NOMO-1 (cell line): ENCODE measurements around the gene TUBA3C.

Source experiments
- DNase-seq, 2 experiments: peaks; one replicate each; lab custom pipeline; 2025; ENCODE audit not compliant: unreplicated experiment in 2 of 2; lab: John Stamatoyannopoulos, UW

TUBA3C gene

DNA sequence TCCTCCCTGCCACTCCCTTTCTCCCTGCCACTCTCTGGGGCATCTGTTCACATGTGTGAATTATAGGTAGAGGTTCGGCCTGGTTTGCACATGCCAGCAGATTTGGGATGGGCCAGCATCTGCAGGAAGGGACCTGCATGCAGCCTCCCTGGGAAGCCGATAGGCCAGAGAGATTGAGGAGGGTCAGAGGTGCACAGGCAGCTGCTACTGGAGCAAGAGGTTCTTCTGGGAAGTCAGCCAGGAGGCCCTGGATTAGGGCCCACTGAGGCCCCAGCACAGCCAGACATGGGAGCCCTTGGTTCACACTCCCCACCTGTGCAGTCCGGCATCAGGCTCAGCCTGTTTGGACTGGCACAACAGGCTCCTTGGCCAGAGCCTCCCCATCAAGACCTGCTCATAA lies 12.1 kb downstream of the TUBA3C start:
- no peak for DNase-seq

DNA sequence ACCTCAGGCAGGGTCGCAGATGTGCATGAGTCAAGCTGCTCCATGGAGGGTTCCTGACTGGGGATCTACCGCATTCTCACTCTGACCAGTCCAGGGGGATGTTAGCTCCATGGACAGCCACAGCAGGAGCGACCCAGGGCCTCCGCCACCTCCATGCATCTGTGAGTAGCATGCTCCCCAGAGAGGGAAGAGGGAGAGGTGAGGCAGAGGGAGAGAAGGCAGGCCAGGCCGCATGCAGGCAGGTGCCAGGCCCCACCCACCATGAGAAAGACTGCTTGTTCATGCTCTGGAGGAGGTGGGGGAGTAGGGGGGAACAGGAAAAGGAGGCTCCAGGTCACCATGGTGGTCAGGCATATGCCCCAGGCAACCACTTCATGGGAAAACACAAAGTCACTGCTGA lies 20.3 kb downstream of the TUBA3C start:
- DNase-seq: no peak

- DNase-seq: no peak
These were observed 21.7 kb downstream of the TUBA3C start for GRCh38 chr13:19159761-19160420.

DNA sequence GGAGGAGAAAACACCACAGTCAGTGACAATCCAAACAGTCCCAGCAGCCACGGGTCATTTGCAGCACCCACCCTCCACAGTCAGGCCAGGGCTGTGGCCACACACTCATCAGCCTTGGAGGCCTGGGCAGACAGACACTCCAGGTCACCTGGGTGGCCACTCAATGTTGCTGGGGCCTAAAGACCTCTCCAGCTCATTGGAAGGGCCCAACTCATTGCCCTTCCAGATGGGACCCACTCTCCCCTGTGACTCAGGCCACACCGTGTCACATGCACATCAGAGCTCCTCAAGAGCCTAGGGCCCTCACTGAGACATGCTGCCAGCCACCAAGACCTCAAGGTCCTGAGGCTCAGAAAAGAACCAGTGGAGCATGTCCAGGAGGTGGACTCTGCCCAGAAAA lies 22.4 kb downstream of the TUBA3C start:
- DNase-seq: no peak

DNA sequence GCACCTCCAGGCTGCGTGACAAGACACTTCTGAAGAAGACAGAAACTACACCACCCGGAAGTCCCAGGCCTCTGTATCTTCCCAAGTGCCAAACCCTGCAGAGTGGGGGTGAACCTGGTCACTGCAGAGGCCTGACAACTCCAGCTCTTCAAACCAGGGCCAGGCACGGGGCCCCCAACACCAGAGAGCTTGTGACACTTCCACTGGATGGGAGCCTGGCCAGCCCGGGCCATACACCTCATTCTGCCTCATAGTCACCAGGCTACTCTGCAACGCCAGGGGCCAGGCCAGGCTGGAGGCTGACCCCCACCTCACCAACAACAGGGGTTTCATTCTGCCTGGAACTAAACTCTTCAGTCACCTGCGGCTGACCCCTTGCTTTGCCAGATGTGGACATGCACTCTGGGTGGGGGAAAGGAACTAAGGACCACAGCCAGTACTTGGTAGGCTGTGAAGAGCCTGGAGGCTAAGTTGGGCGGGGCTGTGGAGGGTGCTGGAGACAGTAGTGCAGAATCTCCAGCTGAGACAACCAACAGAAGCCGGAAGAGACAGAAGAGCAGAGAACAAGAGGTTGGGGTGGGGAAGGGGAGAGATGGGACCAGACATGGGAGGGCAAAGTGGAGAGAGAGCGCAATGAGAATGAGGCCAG lies 23.0 kb downstream of the TUBA3C start:
- no peak for DNase-seq

GRCh38 chr13:19158006-19158405 lies 23.6 kb downstream of the TUBA3C start:
- DNase-seq: no peak

GRCh38 chr13:19157461-19157860 lies 24.2 kb downstream of the TUBA3C start:
- no peak for DNase-seq

DNA sequence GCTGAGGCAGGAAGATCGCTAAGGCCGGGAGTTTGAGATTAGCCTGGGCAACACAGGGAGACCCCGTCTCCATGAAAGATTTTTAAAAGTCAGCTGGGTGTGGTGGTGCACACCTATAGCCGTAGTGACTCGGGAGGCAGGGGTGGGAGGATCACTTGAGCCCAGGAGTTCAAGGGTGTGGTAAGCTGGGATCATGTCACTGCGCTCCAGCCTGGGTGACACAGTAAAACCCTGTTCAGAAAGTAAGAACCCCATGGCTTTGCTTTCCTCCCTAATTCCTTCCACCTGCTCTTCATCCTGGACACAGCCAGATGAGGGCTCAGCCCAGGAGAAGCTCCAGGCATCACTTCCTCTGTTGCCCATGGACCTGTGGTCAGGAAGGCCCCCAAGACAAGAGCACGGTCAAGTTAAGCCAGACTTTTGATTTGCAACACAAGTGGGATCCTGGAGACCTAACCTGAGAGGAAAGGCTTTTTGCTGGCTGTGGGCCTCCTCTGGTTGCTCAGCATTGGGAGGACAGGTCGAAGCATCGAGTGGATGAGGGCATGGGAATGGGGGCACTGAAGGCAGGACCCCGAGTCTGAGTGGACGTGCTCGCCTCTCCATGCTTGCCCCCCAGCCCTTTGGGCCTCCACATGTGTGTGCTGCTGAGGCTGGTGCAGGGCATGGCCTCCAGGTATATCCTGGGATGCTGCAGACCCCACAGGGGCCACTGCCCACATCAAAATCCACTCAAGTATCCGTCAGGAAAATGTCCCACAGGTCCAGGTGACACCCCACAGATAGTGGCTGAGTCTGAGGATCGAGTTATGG lies 25.4 kb downstream of the TUBA3C start:
- DNase-seq: no peak

DNA sequence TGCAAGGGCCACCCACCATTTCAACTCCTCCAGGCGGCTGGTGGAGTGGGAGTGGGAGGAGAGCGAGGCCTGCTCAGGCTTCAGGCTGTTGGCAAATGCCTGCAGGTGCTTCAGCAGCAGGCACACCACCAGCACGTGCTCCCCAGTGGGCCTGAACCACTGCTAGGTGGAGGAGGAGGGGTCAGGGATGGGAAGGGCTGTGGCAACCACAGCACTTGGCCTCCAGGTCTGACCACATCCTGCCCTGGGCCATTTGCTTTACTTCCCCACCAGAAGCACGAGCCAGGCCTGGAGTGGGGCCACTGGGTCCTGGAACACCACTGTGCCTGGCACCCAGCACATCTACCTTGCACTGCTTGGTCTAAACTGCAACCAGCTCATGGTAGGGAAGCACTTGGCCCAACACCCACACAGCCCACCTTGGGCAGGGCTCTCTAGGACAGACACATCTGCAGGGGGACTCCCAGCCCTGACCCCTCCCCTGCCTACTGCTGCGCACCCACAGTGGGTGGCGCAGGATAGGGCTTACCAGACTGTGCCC lies 26.2 kb downstream of the TUBA3C start:
- DNase-seq: peak; percentile 28 to 33

- no peak for DNase-seq
These were observed 26.8 kb downstream of the TUBA3C start for GRCh38 chr13:19154843-19155242.

DNA sequence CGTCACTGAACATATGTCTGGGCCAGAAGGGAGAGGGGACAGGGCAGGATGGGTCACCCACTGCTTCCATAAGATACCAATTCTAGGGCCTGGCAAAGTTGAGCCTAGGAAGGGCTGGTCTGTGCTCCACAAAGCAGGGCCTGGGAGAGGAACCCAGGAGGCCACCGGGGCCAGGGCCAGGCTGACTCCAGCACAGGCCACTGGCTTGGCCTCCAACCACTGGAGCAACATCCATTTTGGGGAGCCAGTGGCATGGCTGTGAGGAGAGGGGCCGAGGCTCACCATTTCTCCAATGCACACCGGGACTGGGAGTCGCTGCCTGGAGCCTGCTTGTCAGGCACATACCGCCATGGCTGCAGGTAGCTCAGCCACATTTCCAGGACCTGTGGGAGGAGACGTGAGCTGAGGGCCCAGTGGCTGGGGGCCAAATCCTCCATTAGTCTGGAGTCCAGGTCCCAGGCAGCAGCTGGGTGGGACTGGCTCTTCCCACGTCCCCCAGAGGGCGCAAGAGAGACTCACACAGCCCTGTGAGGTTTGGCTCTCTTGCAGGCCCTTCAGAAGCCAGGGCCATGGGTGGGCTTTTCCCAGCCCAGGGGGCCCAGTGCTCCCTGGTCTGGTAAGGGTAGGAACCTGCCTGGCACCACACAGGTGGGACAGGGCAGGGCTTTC lies 27.7 kb downstream of the TUBA3C start:
- DNase-seq: no peak

- DNase-seq: no peak
These were observed 29.2 kb downstream of the TUBA3C start for GRCh38 chr13:19152403-19152802.

- no peak for DNase-seq
These were observed 29.9 kb downstream of the TUBA3C start for GRCh38 chr13:19151581-19152263.

GRCh38 chr13:19150712-19151228 lies 30.9 kb downstream of the TUBA3C start:
- DNase-seq: no peak

DNA sequence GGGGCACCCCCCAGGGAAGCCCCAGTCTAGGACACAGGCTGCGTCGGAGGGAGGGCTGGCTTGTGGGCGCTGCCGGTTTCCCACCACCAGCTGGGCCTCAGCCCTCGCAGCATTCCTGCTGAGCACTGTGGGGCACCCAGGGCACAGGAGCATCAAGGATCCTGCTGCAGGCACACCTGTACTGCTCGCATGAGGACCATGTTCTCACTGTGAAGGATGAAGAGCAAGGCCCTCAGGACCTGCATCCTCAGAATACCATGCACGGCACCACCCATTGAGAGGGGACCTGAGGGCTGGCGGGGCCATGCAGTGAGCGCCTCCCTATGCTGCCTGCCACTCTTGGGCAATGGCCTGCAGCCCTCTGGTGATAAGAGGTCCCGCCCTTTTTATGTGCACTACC lies 31.4 kb downstream of the TUBA3C start:
- DNase-seq: no peak

DNA sequence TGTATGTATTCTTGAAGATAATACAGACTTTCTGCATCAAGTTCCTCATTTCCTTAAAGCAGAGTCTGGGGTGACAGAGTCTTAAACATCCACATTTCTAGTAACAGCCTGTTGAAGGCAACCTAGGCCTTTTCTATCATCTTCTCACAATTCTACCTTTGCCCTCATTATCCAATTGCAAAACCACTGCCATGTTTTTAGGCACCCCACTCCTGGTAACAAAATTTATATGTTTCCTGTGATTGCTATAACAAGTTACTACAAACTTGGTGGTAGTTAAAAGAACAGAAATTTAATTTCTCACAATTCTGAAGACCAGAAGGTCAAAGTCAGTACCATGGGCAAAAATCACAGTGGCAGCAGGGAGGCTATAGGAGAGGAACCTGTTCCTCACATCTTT lies 33.1 kb downstream of the TUBA3C start:
- DNase-seq: no peak
